Measurements from ENCODE around the gene TBX3.

DNA sequence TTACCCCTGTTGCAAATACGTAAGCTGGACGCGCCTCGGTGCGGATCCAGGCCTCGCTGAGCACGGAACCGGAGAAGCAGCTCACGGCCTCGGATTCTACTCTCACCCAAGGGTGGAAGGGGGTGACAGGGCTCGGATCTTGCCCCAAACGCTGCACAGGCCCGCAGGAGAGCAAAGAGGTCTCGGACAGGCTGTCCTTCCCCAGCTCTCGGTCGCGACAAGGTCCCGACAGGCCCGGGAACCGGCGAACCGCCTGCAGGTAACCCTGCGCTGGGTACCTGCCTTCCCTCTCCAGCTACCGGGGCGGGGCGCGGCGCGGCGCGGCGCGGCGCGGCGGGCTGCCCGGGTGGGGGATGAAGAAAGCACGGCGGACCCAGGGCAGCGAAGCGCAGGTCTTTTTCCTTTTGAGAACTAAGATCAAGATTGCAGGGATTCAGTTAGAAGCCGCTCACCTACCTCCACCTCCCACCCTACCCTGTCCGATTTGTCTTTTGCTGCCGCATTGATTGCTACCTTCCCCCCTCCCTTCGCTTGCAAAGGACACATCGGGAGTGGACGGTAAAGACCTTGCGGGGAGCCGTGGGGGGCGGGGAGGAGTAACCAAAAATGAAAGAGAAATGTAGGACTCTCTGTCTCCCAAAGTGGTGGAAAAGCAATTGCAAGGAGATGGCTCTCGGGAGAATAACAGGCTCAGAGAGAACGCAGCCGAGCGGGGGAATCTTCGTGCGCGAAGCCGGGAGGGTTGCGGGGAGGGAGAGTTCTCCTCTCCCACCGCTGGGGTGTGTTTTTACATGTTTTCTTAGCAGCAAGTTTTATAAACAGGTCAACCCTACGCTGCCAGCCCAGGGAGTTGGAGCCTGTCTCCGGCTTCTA is 8.4 kb upstream of the TBX3 start:
- TF ChIP-seq, protein P1, sequence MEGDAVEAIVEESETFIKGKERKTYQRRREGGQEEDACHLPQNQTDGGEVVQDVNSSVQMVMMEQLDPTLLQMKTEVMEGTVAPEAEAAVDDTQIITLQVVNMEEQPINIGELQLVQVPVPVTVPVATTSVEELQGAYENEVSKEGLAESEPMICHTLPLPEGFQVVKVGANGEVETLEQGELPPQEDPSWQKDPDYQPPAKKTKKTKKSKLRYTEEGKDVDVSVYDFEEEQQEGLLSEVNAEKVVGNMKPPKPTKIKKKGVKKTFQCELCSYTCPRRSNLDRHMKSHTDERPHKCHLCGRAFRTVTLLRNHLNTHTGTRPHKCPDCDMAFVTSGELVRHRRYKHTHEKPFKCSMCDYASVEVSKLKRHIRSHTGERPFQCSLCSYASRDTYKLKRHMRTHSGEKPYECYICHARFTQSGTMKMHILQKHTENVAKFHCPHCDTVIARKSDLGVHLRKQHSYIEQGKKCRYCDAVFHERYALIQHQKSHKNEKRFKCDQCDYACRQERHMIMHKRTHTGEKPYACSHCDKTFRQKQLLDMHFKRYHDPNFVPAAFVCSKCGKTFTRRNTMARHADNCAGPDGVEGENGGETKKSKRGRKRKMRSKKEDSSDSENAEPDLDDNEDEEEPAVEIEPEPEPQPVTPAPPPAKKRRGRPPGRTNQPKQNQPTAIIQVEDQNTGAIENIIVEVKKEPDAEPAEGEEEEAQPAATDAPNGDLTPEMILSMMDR (IDR thresholded peaks at IDR 0.05) = no peak
- TF ChIP-seq EZH2phosphoT487 (IDR thresholded peaks at IDR 0.05) (peak; percentile 96), EZH2 (IDR thresholded peaks at IDR 0.05) (peak; percentile 99)
